HepG2 (cell line): Measurements from ENCODE around the gene MYO10. TPM values are rescaled to one million over a fixed set of nuclear protein-coding genes. Genes with fewer than 3 reads are reported as not detected.

ENCODE experiments used
- ATAC-seq: fragments of 200-7000 bp; cut with Tn5 transposase; 3 replicates; pipeline ENCODE4 v1.9.1; 2020; ENCODE audit warnings: mild to moderate bottlenecking, moderate library complexity
- BruUV-seq: library from RNA; stranded (reverse); fragments of 400-500 nt; replicated peaks from 2 replicates; lab custom pipeline; 2021; lab: Mats Ljungman, UMichigan
- CTCF ChIA-PET: fragments of 300-600 bp; formaldehyde crosslinking; extraction: SDS; loops from one replicate; lab custom pipeline; 2021; ENCODE audit warnings: low total read pairs, inconsistent platforms, low intra/inter-chr PET ratio; lab: Yijun Ruan, JAX
- POLR2A ChIA-PET: fragments of 350-600 bp; sonication (Branson Sonifier 250); formaldehyde crosslinking; loops from one replicate; lab custom pipeline; 2020; ENCODE audit warnings: antibody characterized with exemption, inconsistent platforms; lab: Yijun Ruan, JAX
- DNase-seq: peaks from one replicate; pipeline ENCODE4 v3.0.0-alpha.2; 2015; ENCODE audit warnings: low spot score
- FAIRE-seq: peaks from 3 replicates; lab custom pipeline; 2011; peaks lifted over from hg19 to GRCh38; lab: Jason Lieb, UNC
- H2AFZ ChIP-seq: one replicate; pipeline ENCODE4 v1.6.1; 2011; ENCODE audit warnings: low read length, inconsistent platforms
- H3K27ac ChIP-seq: fragments of 300-600 bp; 3 replicates; pipeline ENCODE4 v1.8.0; 2011; ENCODE audit warnings: mixed run types, mild to moderate bottlenecking, mixed read lengths, low read length, inconsistent platforms; ENCODE audit not compliant: insufficient read depth; ENCODE audit errors: extremely low read length
- H3K27me3 ChIP-seq, 2 experiments: fragments of 200-600 bp in 1 of 2; 2 replicates in 1 of 2; 3 replicates in 1 of 2; pipeline versions ENCODE4 v1.6.0 to v1.8.0; 2011; ENCODE audit warnings: low read length in 2 of 2, mild to moderate bottlenecking in 2 of 2, moderate library complexity in 2 of 2, inconsistent platforms in 1 of 2; ENCODE audit not compliant: insufficient read depth in 2 of 2, control insufficient read depth in 1 of 2
- H3K36me3 ChIP-seq, 2 experiments: fragments of 200-600 bp in 1 of 2; replicated peaks in 1 of 2; 2 replicates in 1 of 2; 3 replicates in 1 of 2; pipeline versions ENCODE4 v1.5.1 to v1.8.0; 2011; ENCODE audit warnings: low read length in 2 of 2, inconsistent platforms in 1 of 2; ENCODE audit not compliant: insufficient read depth in 2 of 2, control insufficient read depth in 1 of 2
- H3K4me1 ChIP-seq: 2 replicates; pipeline ENCODE4 v1.5.1; 2012; ENCODE audit warnings: low read length, inconsistent platforms; ENCODE audit not compliant: insufficient read depth
- H3K4me2 ChIP-seq: 2 replicates; pipeline ENCODE4 v1.6.0; 2011; ENCODE audit warnings: low read depth, low read length, inconsistent platforms
- H3K4me3 ChIP-seq, 3 experiments: fragments of 200-600 bp in 1 of 3; sonication (generic), shearing (Covaris generic) in 1 of 3; replicated peaks in 1 of 3; 2 replicates each; pipeline ENCODE4 v1.5.1; 2011 to 2016; ENCODE audit warnings: low read length in 3 of 3, inconsistent platforms in 2 of 3, low read depth in 2 of 3, mild to moderate bottlenecking in 2 of 3, control low read depth in 1 of 3, mixed read lengths in 1 of 3; ENCODE audit not compliant: insufficient read depth in 1 of 3
- H3K79me2 ChIP-seq: one replicate; pipeline ENCODE4 v1.6.1; 2011; ENCODE audit warnings: low read length, inconsistent platforms; ENCODE audit not compliant: insufficient read depth
- H3K9ac ChIP-seq: 2 replicates; pipeline ENCODE4 v1.6.0; 2011; ENCODE audit warnings: mild to moderate bottlenecking, low read depth, low read length, inconsistent platforms; ENCODE audit not compliant: insufficient read depth
- H3K9me3 ChIP-seq: 2 replicates; pipeline ENCODE4 v1.5.1; 2012; ENCODE audit warnings: mild to moderate bottlenecking, low read length
- H4K20me1 ChIP-seq: 2 replicates; pipeline ENCODE4 v1.6.0; 2011; ENCODE audit warnings: inconsistent platforms, mild to moderate bottlenecking, low read length, moderate library complexity; ENCODE audit not compliant: insufficient read depth
- ATAD3A ChIP-seq: sonication (generic); formaldehyde crosslinking; IDR thresholded peaks from 2 replicates; pipeline ENCODE4 v1.4.0; 2020; ENCODE audit warnings: missing genetic modification reagents
- FOXP1 ChIP-seq, 2 experiments: fragments of 450-650 bp in 1 of 2; IDR thresholded peaks; 2 replicates each; pipeline ENCODE4 v1.6.1; 2017 to 2018; ENCODE audit warnings: antibody characterized with exemption in 1 of 2
- MAZ ChIP-seq, 2 experiments: sonication (generic) in 1 of 2; formaldehyde crosslinking in 1 of 2; IDR thresholded peaks; 2 replicates each; pipeline versions ENCODE4 v1.5.0 to v1.6.1; 2012 to 2020; ENCODE audit warnings: low read depth in 2 of 2, mild to moderate bottlenecking in 2 of 2, borderline replicate concordance in 1 of 2, improper control_type of control experiment in 1 of 2, low read length in 1 of 2, missing genetic modification reagents in 1 of 2, moderate library complexity in 1 of 2
- RELA ChIP-seq: sonication (generic); formaldehyde crosslinking; IDR thresholded peaks from 2 replicates; pipeline ENCODE4 v1.4.0; 2020; ENCODE audit warnings: missing genetic modification reagents
- RFX5 ChIP-seq: IDR thresholded peaks from 2 replicates; pipeline ENCODE4 v1.6.1; 2011; ENCODE audit warnings: low read depth, low read length, improper control_type of control experiment
- SRY ChIP-seq: sonication (generic); formaldehyde crosslinking; IDR thresholded peaks from 2 replicates; pipeline ENCODE4 v1.8.0; 2022; ENCODE audit warnings: mild to moderate bottlenecking, missing genetic modification reagents
- ZFP36 ChIP-seq: fragments of 150-350 bp; IDR thresholded peaks from 2 replicates; pipeline ENCODE4 v1.6.1; 2018; ENCODE audit warnings: borderline replicate concordance, low read length, low read depth; ENCODE audit not compliant: partially characterized antibody
- ZNF235 ChIP-seq: sonication (generic); formaldehyde crosslinking; IDR thresholded peaks from 2 replicates; pipeline ENCODE4 v1.8.1; 2023; ENCODE audit warnings: mild to moderate bottlenecking, missing genetic modification reagents, borderline replicate concordance
- ZNF7 ChIP-seq: IDR thresholded peaks from 2 replicates; pipeline ENCODE4 v1.6.1; 2016; ENCODE audit warnings: missing biosample characterization, missing genetic modification reagents
- ZNF720 ChIP-seq: sonication (generic); formaldehyde crosslinking; IDR thresholded peaks from 2 replicates; pipeline ENCODE4 v1.4.0; 2020; ENCODE audit warnings: missing genetic modification reagents
- ZSCAN12 ChIP-seq: sonication (generic); formaldehyde crosslinking; IDR thresholded peaks from 2 replicates; pipeline ENCODE4 v1.9.0; 2021; ENCODE audit warnings: mild to moderate bottlenecking, missing genetic modification reagents
- WGBS: methylation state at CpG from one replicate; pipeline ENCODE4 v1.1.6; 2017; ENCODE audit warnings: low lambda C conversion rate; 5-methylcytosine and 5-hydroxymethylcytosine counted together
- in situ Hi-C: cut with HindIII; loops from 2 replicates; pipeline ENCODE4 v1.10.0; 2017; ENCODE audit warnings: low pct_unique_long_range_greater_than_20kb; ENCODE audit not compliant: extremely low pct_ligation_motif_present
- intact Hi-C: fragments of 100-400 bp; cut with micrococcal nuclease; formaldehyde crosslinking; loops from one replicate; pipeline ENCODE4 v1.10.0; 2022; ENCODE audit not compliant: unreplicated experiment
- polyA plus RNA-seq, 8 experiments: library from polyadenylated mRNA; depleted of rRNA in 3 of 8; stranded (reverse) in 7 of 8; unstranded in 1 of 8; fragments of >200 nt; fragmentation: Illumina TruSeq in 4 of 8; extraction: Trizol in 4 of 8; gene quantifications; 2 replicates each; pipeline versions ENCODE4 v1.2.1 to v1.2.3, GENCODE V29; 2011 to 2016; ENCODE audit warnings: low read depth in 4 of 8, missing spikeins in 1 of 8, mixed read lengths in 1 of 8; ENCODE audit not compliant: insufficient read depth in 1 of 8
- total RNA-seq, 5 experiments: library from RNA; depleted of rRNA; stranded (reverse); fragments of >200 nt; fragmentation: Illumina TruSeq; extraction: Trizol; gene quantifications; 2 replicates each; pipeline ENCODE4 v1.2.3, GENCODE V29; 2016; ENCODE audit warnings: low read depth in 1 of 5
- TF ChIP-seq, protein P1 (sequence below): sonication (generic); formaldehyde crosslinking; IDR thresholded peaks from 2 replicates; pipeline ENCODE4 v1.4.0; 2020; ENCODE audit warnings: mild to moderate bottlenecking, missing genetic modification reagents

The MYO10 gene
- total and polyA plus RNA-seq, 2 of the 13 experiments (the other 11 are each of a cell fraction or from before 2014, with no cell fraction given), result 4.5 to 14.0 TPM

GRCh38 chr5:16931334-16932110 lies 4.6 kb downstream of the MYO10 start:
- no peaks in the 10 kb centered on the region for H3K36me3 ChIP-seq
- TF ChIP-seq FOXP1 (IDR thresholded peaks at IDR 0.05) (no peak), FOXP1 (CRISPR knock-in tag; IDR thresholded peaks at IDR 0.05) (no peak), ZFP36 (no peak), ZSCAN12 (CRISPR knock-in tag) (no peak), ZNF235 (CRISPR knock-in tag) (no peak), RFX5 (no peak), MAZ (IDR thresholded peaks at IDR 0.05; ENCODE audit: borderline replicate concordance, low read depth, low read length) (no peak), MAZ (CRISPR knock-in tag; IDR thresholded peaks at IDR 0.05; ENCODE audit: low read depth) (no peak), ZNF720 (CRISPR knock-in tag) (no peak), ATAD3A (CRISPR knock-in tag) (no peak), RELA (CRISPR knock-in tag) (no peak), ZNF7 (no peak), SRY (CRISPR knock-in tag) (no peak)
- TF ChIP-seq, protein P1, sequence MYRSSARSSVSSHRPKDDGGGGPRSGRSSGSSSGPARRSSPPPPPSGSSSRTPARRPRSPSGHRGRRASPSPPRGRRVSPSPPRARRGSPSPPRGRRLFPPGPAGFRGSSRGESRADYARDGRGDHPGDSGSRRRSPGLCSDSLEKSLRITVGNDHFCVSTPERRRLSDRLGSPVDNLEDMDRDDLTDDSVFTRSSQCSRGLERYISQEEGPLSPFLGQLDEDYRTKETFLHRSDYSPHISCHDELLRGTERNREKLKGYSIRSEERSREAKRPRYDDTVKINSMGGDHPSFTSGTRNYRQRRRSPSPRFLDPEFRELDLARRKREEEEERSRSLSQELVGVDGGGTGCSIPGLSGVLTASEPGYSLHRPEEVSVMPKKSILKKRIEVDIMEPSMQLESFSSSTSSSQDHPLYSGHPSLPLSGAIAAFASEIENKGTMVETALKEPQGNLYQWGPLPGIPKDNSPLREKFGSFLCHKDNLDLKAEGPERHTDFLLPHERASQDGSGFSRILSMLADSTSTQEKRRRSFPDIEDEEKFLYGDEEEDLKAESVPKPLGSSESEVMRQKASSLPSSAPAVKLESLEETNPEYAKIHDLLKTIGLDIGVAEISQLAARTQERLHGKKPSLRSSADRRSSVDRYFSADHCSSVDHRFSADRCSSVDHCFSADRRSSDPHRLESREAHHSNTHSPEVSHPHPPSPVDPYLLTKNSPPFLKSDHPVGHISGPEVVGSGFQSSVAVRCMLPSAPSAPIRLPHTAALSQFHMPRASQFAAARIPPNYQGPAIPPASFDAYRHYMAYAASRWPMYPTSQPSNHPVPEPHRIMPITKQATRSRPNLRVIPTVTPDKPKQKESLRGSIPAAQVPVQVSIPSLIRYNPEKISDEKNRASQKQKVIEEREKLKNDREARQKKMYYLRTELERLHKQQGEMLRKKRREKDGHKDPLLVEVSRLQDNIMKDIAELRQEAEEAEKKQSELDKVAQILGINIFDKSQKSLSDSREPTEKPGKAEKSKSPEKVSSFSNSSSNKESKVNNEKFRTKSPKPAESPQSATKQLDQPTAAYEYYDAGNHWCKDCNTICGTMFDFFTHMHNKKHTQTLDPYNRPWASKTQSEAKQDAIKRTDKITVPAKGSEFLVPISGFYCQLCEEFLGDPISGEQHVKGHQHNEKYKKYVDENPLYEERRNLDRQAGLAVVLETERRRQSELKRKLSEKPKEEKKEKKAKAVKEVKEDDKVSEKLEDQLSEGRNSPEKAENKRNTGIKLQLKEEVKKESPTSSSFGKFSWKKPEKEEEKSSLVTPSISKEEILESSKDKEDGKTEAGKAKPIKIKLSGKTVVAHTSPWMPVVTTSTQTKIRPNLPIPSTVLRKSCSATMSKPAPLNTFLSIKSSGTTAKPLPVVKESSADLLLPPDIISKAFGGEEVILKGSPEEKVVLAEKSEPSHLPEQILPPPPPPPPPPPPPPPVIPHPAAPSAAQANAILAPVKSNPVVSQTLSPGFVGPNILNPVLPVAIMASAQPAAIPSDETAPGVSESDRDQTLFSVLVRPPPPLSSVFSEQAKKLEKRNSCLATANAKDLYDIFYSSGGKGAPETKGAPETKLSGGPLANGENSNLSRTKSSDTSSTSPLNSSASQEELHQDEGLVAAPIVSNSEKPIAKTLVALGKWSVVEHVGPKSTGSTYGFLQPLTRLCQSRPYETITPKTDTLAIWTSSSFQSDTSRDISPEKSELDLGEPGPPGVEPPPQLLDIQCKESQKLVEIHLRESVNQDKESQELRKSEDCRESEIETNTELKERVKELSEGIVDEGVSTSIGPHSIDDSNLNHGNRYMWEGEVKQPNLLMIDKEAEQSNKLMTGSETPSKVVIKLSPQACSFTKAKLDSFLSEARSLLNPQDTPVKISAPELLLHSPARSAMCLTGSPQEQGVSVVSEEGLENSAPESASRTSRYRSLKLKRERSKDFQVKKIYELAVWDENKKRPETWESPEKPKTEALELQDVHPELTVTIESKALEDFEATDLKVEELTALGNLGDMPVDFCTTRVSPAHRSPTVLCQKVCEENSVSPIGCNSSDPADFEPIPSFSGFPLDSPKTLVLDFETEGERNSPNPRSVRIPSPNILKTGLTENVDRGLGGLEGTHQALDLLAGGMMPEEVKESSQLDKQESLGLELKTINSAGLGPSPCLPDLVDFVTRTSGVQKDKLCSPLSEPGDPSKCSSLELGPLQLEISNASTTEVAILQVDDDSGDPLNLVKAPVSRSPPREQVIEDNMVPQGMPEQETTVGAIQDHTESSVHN, result no peak
- TF ChIP-seq, all 625 proteins: peak for 0
- ATAC-seq, result no peak
- H2AFZ ChIP-seq, result no peak overlapping the region
- H4K20me1 ChIP-seq, result no peaks in the 10 kb centered on the region; the same call in 1 of the 2 replicates
- ChIA-PET POLR2A (no interaction called here), CTCF (no interaction called here)
- H3K27me3 ChIP-seq, result peaks cover 3 to 23% of the 10 kb centered on the region in 2 experiments; a peak in 3 of 5 replicates
- WGBS, result 55% methylated on average over 5 of the region's 5 CpGs
- no peak overlapping the region for H3K4me3 ChIP-seq
- H3K27ac ChIP-seq, result no peak overlapping the region
- peaks cover 15% of the 10 kb centered on the region for H3K4me1 ChIP-seq
- BruUV-seq, result no TSS peak
- H3K79me2 ChIP-seq, result no peaks in the 10 kb centered on the region
- DNase-seq, result no peak
- no peaks in the 10 kb centered on the region for H3K9me3 ChIP-seq
- intact Hi-C loops (loop anchor here (5.0 kb wide), 1 partner anchor 139 kb away; no protein-coding TSS in a partner anchor), in situ Hi-C loops (loop anchor here (10.0 kb wide), 1 partner anchor 253 kb away; no protein-coding TSS in a partner anchor)
- no peak for FAIRE-seq
- H3K4me2 ChIP-seq, result no peak overlapping the region
- H3K9ac ChIP-seq, result no peak overlapping the region
